Hepatocyte (in vitro differentiated cells): ENCODE results near the gene TNFAIP2. TPM values are rescaled to one million over a fixed set of nuclear protein-coding genes. Genes with fewer than 3 reads are reported as not detected.

Source experiments
- DNase-seq: peaks from one replicate; pipeline ENCODE4 v3.0.0-alpha.2; 2016; ENCODE audit warnings: low spot score
- H2AFZ ChIP-seq: fragments of 200-600 bp; sonication (generic); 2 replicates; pipeline ENCODE4 v1.6.0; 2016; ENCODE audit warnings: antibody characterized with exemption, mild to moderate bottlenecking
- H3K27ac ChIP-seq: fragments of 200-600 bp; sonication (generic); 2 replicates; pipeline ENCODE4 v1.5.1; 2016; ENCODE audit warnings: mild to moderate bottlenecking
- H3K27me3 ChIP-seq: fragments of 200-600 bp; sonication (generic); 2 replicates; pipeline ENCODE4 v1.6.1; 2016
- H3K36me3 ChIP-seq: fragments of 200-600 bp; sonication (generic); replicated peaks from 2 replicates; pipeline ENCODE4 v1.5.1; 2016; ENCODE audit warnings: low read depth; ENCODE audit not compliant: insufficient read depth
- H3K4me1 ChIP-seq: fragments of 200-600 bp; sonication (generic); 2 replicates; pipeline ENCODE4 v1.5.1; 2016; ENCODE audit warnings: mild to moderate bottlenecking, moderate library complexity; ENCODE audit not compliant: insufficient read depth
- H3K4me2 ChIP-seq: fragments of 200-600 bp; sonication (generic); 2 replicates; pipeline ENCODE4 v1.6.0; 2016
- H3K4me3 ChIP-seq: fragments of 200-600 bp; sonication (generic); 2 replicates; pipeline ENCODE4 v1.5.1; 2016; ENCODE audit warnings: mild to moderate bottlenecking
- H3K79me2 ChIP-seq: fragments of 200-600 bp; sonication (generic); 2 replicates; pipeline ENCODE4 v1.6.0; 2017; ENCODE audit warnings: mild to moderate bottlenecking
- H3K9me2 ChIP-seq: fragments of 200-600 bp; sonication (generic); replicated peaks from 2 replicates; pipeline ENCODE4 v1.6.0; 2017; ENCODE audit warnings: mild to moderate bottlenecking; ENCODE audit not compliant: insufficient read depth
- H3K9me3 ChIP-seq: fragments of 200-600 bp; sonication (generic); 2 replicates; pipeline ENCODE4 v1.5.1; 2016; ENCODE audit warnings: low read depth, mild to moderate bottlenecking
- H4K20me1 ChIP-seq: fragments of 200-600 bp; sonication (generic); 2 replicates; pipeline ENCODE4 v1.6.0; 2016; ENCODE audit warnings: mild to moderate bottlenecking; ENCODE audit not compliant: insufficient read depth, poor library complexity, severe bottlenecking
- CTCF ChIP-seq: fragments of 200-600 bp; sonication (generic); IDR thresholded peaks from 2 replicates; pipeline ENCODE4 v1.5.1; 2016; ENCODE audit warnings: antibody characterized with exemption, mild to moderate bottlenecking; ENCODE audit not compliant: poor library complexity
- EZH2 ChIP-seq: fragments of 200-600 bp; sonication (generic); IDR thresholded peaks from 2 replicates; pipeline ENCODE4 v1.6.1; 2016; ENCODE audit warnings: antibody characterized with exemption, mild to moderate bottlenecking, borderline replicate concordance
- EZH2phosphoT487 ChIP-seq: fragments of 200-600 bp; sonication (generic); IDR thresholded peaks from one replicate; pipeline ENCODE4 v1.6.1; 2018; ENCODE audit warnings: antibody characterized with exemption, mild to moderate bottlenecking, low read depth, moderate library complexity; ENCODE audit not compliant: unreplicated experiment, severe bottlenecking
- WGBS: methylation state at CpG from one replicate; pipeline ENCODE4 v1.1.6; 2016; ENCODE audit warnings: low lambda C conversion rate; ENCODE audit errors: missing lambda C conversion rate; 5-methylcytosine and 5-hydroxymethylcytosine counted together
- polyA plus RNA-seq: library from polyadenylated mRNA; unstranded; fragments of >200 nt; fragmentation: Nextera tagmentation; extraction: Ambion mirVana; gene quantifications from 2 replicates; pipeline ENCODE4 v1.2.1, GENCODE V29; 2016
- total RNA-seq: library from RNA; depleted of rRNA; stranded (reverse); fragments of >200 nt; gene quantifications from 2 replicates; pipeline ENCODE4 v1.2.3, GENCODE V29; 2014

Gene TNFAIP2
- total and polyA plus RNA-seq, 2 experiments from 2014 or later = 14.2 to 16.0 TPM

- WGBS = 95% methylated on average over 13 of the region's 13 CpGs
- Histone ChIP-seq H2AFZ (no peak overlapping the region), H3K9me2 (no peaks in the 10 kb centered on the region), H3K27me3 (no peaks in the 10 kb centered on the region), H3K36me3 (no peaks in the 10 kb centered on the region), H3K4me2 (no peak overlapping the region), H4K20me1 (no peaks in the 10 kb centered on the region), H3K79me2 (no peaks in the 10 kb centered on the region), H3K9me3 (no peaks in the 10 kb centered on the region), H3K4me3 (no peak overlapping the region), H3K27ac (no peak overlapping the region), H3K4me1 (peaks cover 30% of the 10 kb centered on the region)
- DNase-seq = no peak
- TF ChIP-seq EZH2phosphoT487 (no peak), CTCF (no peak), EZH2 (no peak)
Observed at GRCh38 chr14:103125098-103126070, 2.1 kb downstream of the TNFAIP2 start.

- Histone ChIP-seq H3K9me2 (no peaks in the 10 kb centered on the region), H3K79me2 (no peaks in the 10 kb centered on the region), H3K4me2 (peak overlapping the region; percentile 87), H3K4me3 (no peak overlapping the region), H3K36me3 (no peaks in the 10 kb centered on the region), H3K27me3 (no peaks in the 10 kb centered on the region), H3K9me3 (no peaks in the 10 kb centered on the region), H3K4me1 (peaks cover 32% of the 10 kb centered on the region), H3K27ac (no peak overlapping the region), H4K20me1 (no peaks in the 10 kb centered on the region), H2AFZ (no peak overlapping the region)
- WGBS = 84% methylated on average over 22 of the region's 22 CpGs
- no peak for DNase-seq
- TF ChIP-seq CTCF = no peak
- no peak for TF ChIP-seq EZH2
- TF ChIP-seq EZH2phosphoT487 = no peak
Observed at GRCh38 chr14:103126088-103126872, 3.0 kb downstream of the TNFAIP2 start.

DNA sequence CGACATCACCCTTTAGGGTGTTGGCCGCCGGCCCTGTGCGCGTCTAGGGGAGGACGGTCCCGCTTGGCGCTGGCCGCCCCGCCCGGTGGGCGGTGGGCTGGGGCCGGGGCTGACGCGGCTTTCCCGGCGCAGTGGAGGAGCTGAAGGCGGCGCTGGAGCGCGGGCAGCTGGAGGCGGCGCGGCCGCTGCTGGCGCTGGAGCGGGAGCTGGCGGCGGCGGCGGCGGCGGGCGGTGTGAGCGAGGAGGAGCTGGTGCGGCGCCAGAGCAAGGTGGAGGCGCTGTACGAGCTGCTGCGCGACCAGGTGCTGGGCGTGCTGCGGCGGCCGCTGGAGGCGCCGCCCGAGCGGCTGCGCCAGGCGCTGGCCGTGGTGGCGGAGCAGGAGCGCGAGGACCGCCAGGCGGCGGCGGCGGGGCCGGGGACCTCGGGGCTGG lies 3.6 kb downstream of the TNFAIP2 start:
- no peaks in the 10 kb centered on the region for H4K20me1 ChIP-seq
- H3K79me2 ChIP-seq = no peaks in the 10 kb centered on the region
- H3K4me2 ChIP-seq = peak overlapping the region; percentile 87
- peak; percentile 92 for DNase-seq
- H3K4me1 ChIP-seq = peaks cover 31% of the 10 kb centered on the region
- no peak overlapping the region for H3K4me3 ChIP-seq
- no peaks in the 10 kb centered on the region for H3K36me3 ChIP-seq
- no peak overlapping the region for H2AFZ ChIP-seq
- H3K9me3 ChIP-seq = no peaks in the 10 kb centered on the region
- H3K9me2 ChIP-seq = no peaks in the 10 kb centered on the region
- 17% methylated on average over 48 of the region's 62 CpGs for WGBS
- TF ChIP-seq EZH2 (no peak), CTCF (peak; percentile 23), EZH2phosphoT487 (no peak)
- H3K27ac ChIP-seq = no peak overlapping the region
- no peaks in the 10 kb centered on the region for H3K27me3 ChIP-seq
